Breast epithelium (tissue), 4 donors: ENCODE data around the gene ACVR1. TPM values are rescaled to one million over a fixed set of nuclear protein-coding genes. Genes with fewer than 3 reads are reported as not detected.

Experiments used
- DNase-seq, 2 donors: peaks; one replicate each; pipeline ENCODE4 v3.0.0-alpha.2; 2019; ENCODE audit warnings: low spot score in 2 of 2
- H3K27ac ChIP-seq, 2 donors: fragments of 200-600 bp; sonication (generic) in 1 of 2; one replicate each; pipeline ENCODE4 v1.5.1; 2016 to 2019; ENCODE audit warnings: mild to moderate bottlenecking in 1 of 2
- H3K27me3 ChIP-seq, 2 donors: fragments of 200-600 bp; sonication (generic) in 1 of 2; one replicate each; pipeline versions ENCODE4 v1.5.1 to v1.6.0; 2017 to 2019; ENCODE audit warnings: control low read depth in 1 of 2, mild to moderate bottlenecking in 1 of 2
- H3K36me3 ChIP-seq: fragments of 200-600 bp; one replicate; pipeline ENCODE4 v1.5.1; 2019
- H3K4me1 ChIP-seq, 2 donors: fragments of 200-600 bp; sonication (generic); one replicate each; pipeline ENCODE4 v1.5.1; 2016 to 2019; ENCODE audit warnings: control low read depth in 1 of 2
- H3K4me3 ChIP-seq, 3 donors: fragments of 200-600 bp; sonication (generic); 1 replicate in 2 of 3; 2 replicates in 1 of 3; pipeline ENCODE4 v1.5.1; 2016 to 2019; ENCODE audit warnings: mild to moderate bottlenecking in 3 of 3, moderate library complexity in 2 of 3
- H3K9me3 ChIP-seq, 2 donors: fragments of 200-600 bp; sonication (generic) in 1 of 2; one replicate each; pipeline ENCODE4 v1.5.1; 2016 to 2019; ENCODE audit warnings: control low read depth in 1 of 2
- CTCF ChIP-seq, 3 donors: fragments of 450-650 bp; IDR thresholded peaks; one replicate each; pipeline ENCODE4 v1.5.1; 2016 to 2017; ENCODE audit warnings: antibody characterized with exemption in 3 of 3, mild to moderate bottlenecking in 3 of 3, moderate library complexity in 3 of 3
- POLR2A ChIP-seq: fragments of 450-650 bp; IDR thresholded peaks from one replicate; pipeline ENCODE4 v1.6.1; 2016; ENCODE audit warnings: antibody characterized with exemption, mild to moderate bottlenecking, moderate library complexity
- POLR2AphosphoS5 ChIP-seq, 3 donors: sonication (generic); formaldehyde crosslinking; IDR thresholded peaks; one replicate each; pipeline ENCODE4 v1.6.1; 2017; ENCODE audit warnings: antibody characterized with exemption in 3 of 3
- intact Hi-C: fragments of 100-400 bp; cut with DNase I; formaldehyde crosslinking; loops from one replicate; pipeline ENCODE4 v1.15.1; 2023; ENCODE audit warnings: low total_unique reads
- total RNA-seq, 3 donors: library from RNA; depleted of rRNA; stranded (reverse); fragments of >200 nt; gene quantifications; one replicate each; pipeline ENCODE4 v1.1.0, GENCODE V29; 2016

The ACVR1 gene
- total RNA-seq, 3 donors from 2014 or later: 31.5 to 45.4 (median 32.8) TPM

GRCh38 chr2:157905092-157905491 is 29.0 kb upstream of the ACVR1 start:
- intact Hi-C loops: no loop called here

GRCh38 chr2:157903626-157904025 is 27.5 kb upstream of the ACVR1 start:
- intact Hi-C loops: no loop called here
- Histone ChIP-seq H3K27ac (no peak overlapping the region), H3K4me1 (no peaks in the 10 kb centered on the region), H3K9me3 (no peaks in the 10 kb centered on the region), H3K36me3 (no peaks in the 10 kb centered on the region), H3K4me3 (no peak overlapping the region), H3K27me3 (no peaks in the 10 kb centered on the region)
- TF ChIP-seq POLR2A: no peak
- no peak for TF ChIP-seq POLR2AphosphoS5 (IDR thresholded peaks at IDR 0.05)
- TF ChIP-seq CTCF (IDR thresholded peaks at IDR 0.05): no peak
- DNase-seq: no peak

More at GRCh38 chr2:157905092-157905491, 29.0 kb upstream of the ACVR1 start:
- H3K9me3 ChIP-seq: no peaks in the 10 kb centered on the region
- H3K4me1 ChIP-seq: no peaks in the 10 kb centered on the region
- H3K27me3 ChIP-seq: no peaks in the 10 kb centered on the region
- no peak overlapping the region for H3K27ac ChIP-seq
- no peak for DNase-seq
- H3K4me3 ChIP-seq: no peak overlapping the region
- TF ChIP-seq POLR2A (no peak), POLR2AphosphoS5 (IDR thresholded peaks at IDR 0.05) (no peak), CTCF (IDR thresholded peaks at IDR 0.05) (no peak)
- no peaks in the 10 kb centered on the region for H3K36me3 ChIP-seq

GRCh38 chr2:157903151-157903550 is 27.0 kb upstream of the ACVR1 start:
- Histone ChIP-seq H3K4me3 (no peak overlapping the region), H3K4me1 (peaks cover 0 to 3% of the 10 kb centered on the region in 2 donors), H3K27me3 (no peaks in the 10 kb centered on the region), H3K27ac (no peak overlapping the region), H3K9me3 (no peaks in the 10 kb centered on the region), H3K36me3 (no peaks in the 10 kb centered on the region)
- intact Hi-C loops: no loop called here
- TF ChIP-seq CTCF (IDR thresholded peaks at IDR 0.05) (no peak), POLR2A (no peak), POLR2AphosphoS5 (IDR thresholded peaks at IDR 0.05) (no peak)
- DNase-seq: no peak

- no peaks in the 10 kb centered on the region for H3K9me3 ChIP-seq
- H3K36me3 ChIP-seq: no peaks in the 10 kb centered on the region
- no peak for DNase-seq
- intact Hi-C loops: no loop called here
- TF ChIP-seq POLR2AphosphoS5 (IDR thresholded peaks at IDR 0.05) (no peak), POLR2A (no peak), CTCF (IDR thresholded peaks at IDR 0.05) (no peak)
- no peak overlapping the region for H3K27ac ChIP-seq
- H3K4me3 ChIP-seq: no peak overlapping the region
- H3K27me3 ChIP-seq: no peaks in the 10 kb centered on the region
- peaks cover 0 to 5% of the 10 kb centered on the region in 2 donors for H3K4me1 ChIP-seq
These were observed 26.6 kb upstream of the ACVR1 start for GRCh38 chr2:157902692-157903091.

GRCh38 chr2:157901325-157901724 is 25.2 kb upstream of the ACVR1 start:
- Histone ChIP-seq H3K4me1 (peaks cover 0 to 5% of the 10 kb centered on the region in 2 donors), H3K9me3 (no peaks in the 10 kb centered on the region), H3K36me3 (no peaks in the 10 kb centered on the region), H3K27me3 (no peaks in the 10 kb centered on the region), H3K4me3 (no peak overlapping the region), H3K27ac (no peak overlapping the region)
- TF ChIP-seq CTCF (IDR thresholded peaks at IDR 0.05) (no peak), POLR2AphosphoS5 (IDR thresholded peaks at IDR 0.05) (no peak), POLR2A (no peak)
- intact Hi-C loops: no loop called here
- no peak for DNase-seq
